NOMO-1 treated with DMSO at 0.1 percent for 48 hours (cell line): ENCODE data around the gene MTAP.
"Not testable (repeated sequence)": the region's sequence is repeated elsewhere in the genome, so short reads cannot be mapped to it uniquely, and the experiment has no call there.

ENCODE experiments used
- DNase-seq: peaks from one replicate; lab custom pipeline; 2025; ENCODE audit not compliant: unreplicated experiment; lab: John Stamatoyannopoulos, UW

MTAP gene

DNA sequence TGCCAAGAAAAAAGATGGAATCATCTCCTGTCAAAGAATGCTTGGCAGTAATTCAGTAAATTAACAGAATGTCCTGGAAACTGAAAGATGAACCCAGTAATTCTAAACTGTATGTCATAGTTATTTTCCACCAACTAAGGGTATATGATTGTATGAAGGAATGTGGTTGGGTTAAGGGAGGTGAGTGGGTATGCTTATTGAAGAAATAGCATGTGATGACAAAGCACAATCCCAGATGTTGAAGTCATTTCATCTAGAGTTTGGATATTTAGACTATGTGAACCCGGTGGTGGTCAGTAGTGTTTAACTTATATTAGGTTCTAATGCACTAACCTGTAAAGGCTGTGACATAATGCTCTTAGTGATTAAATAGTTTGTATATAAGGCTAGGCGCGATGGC is 104.4 kb downstream of the MTAP start:
- no peak for DNase-seq

DNA sequence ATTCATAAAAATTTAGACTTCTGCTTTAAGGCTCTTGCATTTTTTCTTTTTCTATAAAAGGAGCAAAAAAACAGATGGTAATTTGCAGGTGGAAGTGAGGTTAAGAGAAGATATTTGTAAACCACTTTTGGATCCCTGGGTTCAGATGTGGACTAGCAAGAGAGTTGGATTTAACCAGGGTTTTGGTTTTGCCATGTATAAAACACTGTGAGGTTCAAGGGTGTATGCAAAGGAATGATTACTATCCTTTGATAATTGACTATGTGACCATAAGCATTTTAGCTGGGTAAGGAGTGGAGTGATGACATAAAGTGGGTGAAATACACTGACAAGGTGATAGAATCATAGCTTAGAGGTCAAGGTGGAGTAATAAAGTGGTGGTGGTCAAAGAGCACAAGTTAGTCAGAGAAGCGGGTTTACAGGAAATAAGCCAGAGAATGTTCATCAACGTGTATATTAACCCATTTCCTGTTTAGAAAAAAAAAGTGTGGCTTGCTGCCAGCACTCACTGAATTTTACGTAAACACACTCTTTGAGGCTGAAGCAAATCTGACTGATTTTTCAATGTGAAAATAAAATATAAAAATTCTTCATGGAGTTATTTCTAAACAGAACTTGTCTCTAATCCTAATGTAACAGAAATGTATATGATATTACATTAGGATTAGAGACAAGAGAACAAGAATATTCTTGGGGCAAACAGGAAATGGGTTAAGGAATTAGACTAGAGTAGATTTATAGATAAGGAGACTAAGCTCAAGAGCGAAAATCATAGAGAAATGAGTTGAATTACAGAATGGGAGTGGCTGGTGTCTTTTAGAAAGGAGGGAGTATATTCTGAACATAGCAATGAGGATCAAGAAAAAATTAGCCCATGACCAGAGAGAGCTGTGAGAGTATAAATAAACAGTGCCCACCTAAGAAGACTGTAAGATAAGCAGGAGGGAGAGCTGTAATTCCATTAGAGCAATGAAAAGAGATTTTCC is 117.2 kb downstream of the MTAP start:
- no peak for DNase-seq

DNA sequence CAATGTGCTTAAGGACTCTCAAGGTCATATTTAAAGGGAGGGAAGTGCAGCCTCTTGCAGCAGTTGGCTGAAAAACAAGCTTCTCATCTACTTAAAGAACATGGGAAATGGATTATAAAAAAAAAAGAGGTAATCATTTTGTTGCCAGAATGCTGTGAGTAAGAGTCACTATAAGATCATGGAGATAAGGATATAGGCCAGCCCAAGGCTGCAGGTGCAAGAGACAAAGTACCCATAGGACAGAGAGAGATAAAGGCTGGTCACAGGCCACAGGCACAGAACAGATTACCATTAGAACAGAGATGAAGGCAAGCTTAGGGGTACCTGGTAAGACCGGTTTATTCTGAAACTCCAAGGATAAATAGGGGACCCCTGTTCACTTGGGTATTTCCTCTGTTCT is 121.3 kb downstream of the MTAP start:
- no peak for DNase-seq

DNA sequence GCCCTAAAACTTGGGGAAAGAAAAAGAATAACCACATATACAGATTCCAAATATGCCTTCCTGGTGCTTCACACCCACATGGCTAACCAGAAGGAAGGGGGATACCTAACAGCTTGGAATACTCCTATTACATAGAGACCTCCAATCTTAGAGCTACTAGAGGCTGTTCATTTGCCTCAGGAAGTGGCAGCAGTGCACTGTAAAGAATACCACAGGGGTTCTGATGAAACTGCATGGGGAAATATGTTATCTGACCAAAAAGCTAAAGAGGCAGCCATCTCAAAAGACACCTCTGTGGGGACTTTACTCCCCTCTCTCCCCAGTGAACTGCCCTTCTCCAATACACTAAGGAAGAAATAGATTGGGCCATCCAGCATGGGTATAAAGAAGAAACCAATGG is 125.3 kb downstream of the MTAP start:
- DNase-seq: no peak

DNA sequence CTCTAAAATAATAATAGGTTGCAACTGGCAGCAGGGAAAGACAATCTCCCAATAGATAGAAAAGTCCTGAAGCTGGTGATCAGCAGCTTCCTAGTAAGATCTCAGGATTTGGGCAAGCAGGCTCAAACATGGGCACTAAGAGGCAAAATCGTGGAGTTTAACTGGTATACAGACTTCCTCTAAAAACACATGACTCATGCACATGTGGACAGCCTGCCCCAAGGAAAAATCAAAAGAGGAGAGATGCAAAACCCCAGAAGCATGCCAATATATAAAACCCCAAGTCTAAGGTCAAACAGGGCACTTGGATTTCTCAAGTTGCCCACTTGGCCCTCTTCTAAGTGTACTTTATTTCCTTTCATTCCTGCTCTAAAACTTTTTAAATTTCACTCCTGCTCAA is 129.0 kb downstream of the MTAP start:
- no peak for DNase-seq

DNA sequence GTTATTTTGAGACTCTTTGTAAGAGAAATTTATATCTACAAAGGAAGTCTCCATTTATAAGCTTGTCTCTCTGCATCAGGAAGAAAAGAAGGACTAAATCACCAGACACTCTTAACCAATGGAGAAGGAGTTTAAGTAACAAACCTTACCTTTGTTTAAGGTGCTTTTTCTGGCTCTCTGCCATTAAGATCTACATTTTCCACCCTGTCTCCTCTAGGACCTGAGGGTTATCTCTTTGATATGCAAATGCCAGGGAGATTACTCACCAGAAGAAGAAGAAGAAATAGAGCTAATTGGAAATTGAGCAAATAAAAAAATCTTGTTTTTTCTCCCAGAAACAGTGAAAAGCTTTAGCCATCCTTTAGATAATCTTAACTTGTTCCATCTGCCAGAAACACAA is 130.8 kb downstream of the MTAP start:
- no peak for DNase-seq

DNA sequence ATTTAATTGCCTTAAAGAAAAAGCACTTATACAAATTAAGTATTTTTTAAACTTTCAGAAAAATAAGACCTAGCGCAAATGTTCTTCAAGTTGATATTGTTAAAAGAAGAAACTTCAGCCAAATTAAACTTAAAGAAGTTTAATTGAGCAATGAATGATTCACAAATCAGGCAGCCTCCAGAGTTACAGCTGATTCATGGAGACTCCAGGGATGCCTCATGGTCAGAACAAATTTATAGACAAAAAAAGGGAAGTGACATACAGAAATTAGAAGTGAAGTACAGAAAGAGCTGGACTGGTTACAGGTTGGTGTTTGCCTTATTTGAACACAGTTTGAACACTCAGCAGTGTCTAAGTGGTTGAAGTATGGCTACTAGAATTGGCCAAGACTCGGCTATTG is 131.4 kb downstream of the MTAP start:
- no peak for DNase-seq

DNA sequence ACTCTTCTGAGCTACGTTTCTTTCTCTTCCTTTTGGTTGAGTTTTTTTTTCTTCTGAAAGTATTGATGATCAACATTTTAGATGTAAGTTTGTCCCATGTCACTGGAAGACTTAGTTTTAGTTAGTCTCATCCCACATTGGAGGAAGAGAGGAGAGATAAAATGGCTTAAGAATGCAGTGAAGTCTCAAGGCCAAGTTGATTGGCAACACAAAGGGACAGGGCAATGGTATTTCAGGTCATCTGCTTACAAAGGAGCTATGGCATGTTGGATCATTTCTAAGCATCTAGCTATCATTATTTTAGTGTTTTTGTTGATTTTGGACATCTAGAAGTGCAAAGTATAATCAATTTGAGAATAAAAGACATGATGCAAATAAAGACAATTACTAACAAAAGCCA is 133.2 kb downstream of the MTAP start:
- no peak for DNase-seq

DNA sequence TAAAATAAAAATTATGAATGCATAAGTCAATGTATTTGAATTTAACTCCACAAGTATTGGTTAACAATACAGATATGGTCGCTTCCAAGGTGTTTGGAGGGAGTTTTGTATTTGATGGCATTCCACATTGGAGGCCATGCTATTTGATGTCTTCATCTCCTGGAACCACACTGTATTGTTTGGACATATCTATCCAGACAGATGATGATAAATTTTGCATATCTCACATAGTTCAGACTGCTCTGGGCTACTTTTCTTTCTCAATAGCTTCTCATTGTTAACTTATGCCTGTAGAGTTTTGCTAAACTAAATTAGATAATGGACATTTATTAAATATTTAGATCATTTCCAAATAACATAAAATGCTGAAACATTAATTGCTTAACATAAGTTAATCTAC is 133.7 kb downstream of the MTAP start:
- no peak for DNase-seq

DNA sequence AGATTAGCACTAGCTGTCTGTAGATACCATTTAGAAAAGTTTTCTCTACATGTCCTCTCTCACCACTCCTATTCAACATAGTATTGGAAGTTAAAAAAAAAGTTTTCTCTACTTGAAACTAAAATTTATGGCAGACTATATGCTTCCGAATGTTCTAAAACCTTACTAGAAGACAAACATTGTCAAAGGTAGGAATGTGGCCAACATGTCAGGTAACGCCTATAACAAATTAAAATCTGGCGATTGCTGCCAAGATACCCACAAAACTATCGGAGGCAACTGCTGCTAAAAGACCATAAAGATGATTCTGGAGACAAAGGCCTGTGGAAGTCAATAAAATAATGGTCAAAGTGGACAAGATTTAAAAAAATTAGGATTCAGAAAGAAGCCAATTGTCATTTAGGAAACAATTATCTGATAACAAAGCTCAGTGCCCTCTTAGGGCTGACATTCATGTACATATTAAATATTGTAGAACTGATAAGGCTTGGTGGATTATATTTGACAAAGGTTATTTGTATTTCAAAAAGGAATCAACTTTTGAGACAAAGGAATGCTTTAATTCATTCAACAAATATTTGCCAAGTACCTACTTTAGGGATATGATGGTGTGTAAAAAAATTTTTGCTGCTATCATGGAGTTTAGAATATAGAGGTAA is 139.0 kb downstream of the MTAP start:
- DNase-seq: no peak

DNA sequence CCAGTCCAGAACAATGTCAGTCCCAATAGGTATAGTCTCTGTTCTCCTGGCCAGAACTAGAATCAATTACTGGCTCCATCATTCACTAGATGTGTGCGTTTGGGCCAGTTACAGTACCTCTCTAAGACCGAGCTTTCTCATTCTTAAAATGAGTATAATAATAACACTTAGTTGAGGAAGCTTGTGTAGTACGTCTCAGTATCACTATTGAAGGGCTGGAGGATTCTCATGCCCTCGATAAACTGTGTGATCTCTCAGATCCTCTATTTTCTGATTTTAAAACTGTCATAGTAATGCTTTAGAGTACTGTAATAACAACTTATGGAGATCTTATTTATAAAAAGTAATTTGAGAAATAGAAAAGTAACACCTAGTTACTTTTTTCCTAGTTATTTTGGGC is 141.0 kb downstream of the MTAP start:
- no peak for DNase-seq

DNA sequence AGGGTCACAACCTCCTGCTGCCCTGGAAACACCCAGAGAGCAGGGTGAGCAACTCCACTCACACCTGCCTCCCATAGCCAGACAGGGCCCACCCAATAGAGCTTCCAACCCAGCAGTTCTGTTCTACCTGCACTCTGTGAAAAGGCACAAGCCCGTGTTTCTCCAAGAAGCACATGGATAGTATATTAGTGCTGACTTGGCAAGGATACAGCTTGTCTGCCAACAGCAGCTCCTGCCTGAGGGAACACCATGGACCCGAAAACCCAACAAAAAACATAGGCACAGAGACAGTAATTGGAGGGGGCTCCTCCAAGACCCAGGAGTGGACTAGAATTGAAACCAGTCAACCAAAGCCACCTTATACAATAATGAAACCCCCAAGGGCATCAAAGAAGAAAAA is 143.2 kb downstream of the MTAP start:
- DNase-seq: no peak

DNA sequence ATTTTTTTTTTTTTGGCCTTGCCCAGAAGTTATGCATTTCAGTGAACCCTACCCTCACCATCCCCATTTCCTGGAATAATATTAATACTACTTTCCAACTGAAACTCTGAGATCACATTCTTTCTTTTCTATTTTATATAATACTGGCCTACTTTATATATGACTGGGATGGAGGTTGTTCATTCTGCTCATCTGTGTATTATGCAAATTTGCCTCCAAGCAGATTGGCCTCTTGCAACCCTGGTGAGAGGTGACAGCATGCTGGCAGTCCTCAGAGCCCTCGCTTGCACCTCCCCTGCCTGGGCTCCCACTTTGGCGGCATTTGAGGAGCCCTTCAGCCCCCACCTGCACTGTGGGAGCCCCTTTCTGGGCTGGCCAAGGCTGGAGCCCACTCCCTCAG is 156.4 kb downstream of the MTAP start:
- DNase-seq: no peak

DNA sequence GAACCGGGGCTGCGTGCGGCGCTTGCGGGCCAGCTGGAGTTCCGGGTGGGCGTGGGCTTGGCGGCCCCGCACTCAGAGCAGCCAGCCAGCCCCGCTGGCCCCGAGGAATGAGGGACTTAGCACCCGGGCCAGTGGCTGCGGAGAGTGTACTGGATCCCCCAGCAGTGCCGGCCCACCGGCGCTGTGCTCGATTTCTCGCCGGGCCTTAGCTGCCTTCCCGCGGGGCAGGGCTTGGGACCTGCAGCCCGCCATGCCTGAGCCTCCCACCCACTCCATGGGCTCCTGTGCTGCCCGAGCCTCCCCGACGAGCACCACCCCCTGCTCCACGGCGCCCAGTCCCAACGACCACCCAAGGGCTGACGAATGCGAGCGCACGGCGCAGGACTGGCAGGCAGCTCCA is 156.8 kb downstream of the MTAP start:
- DNase-seq: not testable (repeated sequence)

DNA sequence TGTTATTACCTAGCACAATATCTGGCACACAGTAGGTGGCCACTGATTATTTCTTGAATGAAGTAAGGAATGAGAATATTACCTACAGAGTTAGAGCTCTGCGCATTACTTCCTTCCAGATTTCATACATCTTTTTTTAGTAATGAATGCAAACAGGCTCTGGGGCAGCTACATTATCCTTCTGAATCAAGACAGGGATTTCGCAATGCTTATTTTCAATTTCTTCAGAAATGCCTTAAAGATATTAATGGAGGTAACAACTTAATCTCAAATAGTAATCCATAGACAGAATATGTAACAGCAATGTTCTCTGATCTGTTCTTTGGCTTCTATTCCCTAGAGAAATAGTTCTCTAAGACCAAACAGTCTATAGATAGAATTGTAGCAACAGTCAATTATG is 159.1 kb downstream of the MTAP start:
- no peak for DNase-seq

DNA sequence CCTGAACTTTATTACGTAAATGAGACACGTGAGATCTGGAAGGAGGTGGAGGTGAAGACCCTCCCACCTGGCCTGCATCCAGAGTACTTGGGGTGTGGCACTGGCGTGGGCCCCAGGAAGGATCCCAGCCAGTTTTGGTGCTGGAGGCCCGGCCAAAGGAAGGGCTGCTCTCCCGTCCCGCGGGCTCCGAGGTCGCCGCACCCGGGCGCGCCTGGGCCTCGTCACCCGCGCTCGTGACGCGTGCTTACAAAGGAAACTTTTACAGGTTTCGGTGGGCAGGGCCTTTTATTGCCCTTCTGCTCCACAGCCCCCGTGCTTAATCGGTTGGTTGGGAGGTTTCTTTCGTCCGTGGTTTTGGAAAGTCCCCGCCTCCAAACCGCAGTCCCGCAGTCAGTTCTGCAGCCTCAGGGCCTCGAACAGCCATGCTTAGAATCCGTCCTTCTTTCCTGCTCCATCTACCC is 162.5 kb downstream of the MTAP start:
- DNase-seq: no peak

DNA sequence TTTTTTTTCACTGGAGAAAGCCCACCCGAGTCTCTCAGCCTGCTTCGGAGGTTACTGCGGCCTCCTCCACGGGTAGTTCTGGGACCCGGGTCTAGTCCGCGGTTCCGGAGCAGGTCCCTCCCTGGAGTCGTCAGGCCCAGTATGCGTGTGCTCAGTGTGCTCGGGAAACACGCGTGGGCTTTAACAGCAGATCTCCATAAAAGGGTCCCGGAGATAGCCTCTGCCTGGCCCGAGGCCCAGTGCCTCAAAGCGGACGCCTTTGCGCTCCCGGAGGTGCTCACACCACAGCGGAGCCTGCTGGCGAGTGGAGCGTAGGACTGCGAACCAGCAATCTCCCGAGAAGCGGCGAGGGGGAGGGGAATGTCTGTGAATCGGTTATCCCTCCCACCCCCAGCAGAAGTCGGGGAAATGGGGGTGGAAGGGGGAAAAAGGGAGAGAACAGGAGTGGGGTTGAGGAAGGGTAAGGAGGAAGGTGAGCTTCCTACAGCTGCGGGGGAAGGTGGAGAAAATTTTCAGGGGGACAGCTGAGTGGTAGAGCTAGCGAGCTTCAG is 163.0 kb downstream of the MTAP start:
- DNase-seq: no peak

DNA sequence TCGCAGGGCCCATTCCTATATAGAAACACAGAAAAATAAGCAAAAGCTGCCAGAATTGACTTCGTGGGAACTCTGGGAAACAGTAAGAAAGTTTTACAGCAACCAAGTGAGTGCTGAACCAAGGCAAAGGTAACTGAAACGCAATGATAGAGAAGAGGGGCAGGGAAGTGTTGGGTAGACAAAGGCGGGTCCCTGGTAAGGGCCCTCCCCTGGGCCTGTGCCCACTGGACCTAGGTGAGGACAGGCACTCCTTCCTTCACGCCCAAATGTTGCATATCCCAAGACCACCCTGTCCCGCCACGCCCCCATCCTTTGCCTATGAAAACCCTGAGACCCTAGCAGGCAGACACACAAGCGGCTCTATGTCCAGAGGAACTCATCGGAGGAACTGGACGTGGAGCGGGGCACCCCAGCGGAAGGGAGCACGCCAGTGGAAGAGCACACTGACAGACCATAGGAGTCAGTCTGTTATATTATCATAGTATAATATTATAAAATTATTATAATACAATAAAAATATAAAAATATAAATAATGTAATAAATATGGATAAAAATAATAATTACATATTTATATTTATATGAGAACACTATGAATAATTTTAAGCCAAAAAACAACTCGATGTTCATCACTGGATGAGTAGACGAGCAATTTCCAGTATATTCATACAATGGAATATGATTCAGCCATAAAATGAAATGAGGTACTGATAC is 163.9 kb downstream of the MTAP start:
- DNase-seq: no peak

DNA sequence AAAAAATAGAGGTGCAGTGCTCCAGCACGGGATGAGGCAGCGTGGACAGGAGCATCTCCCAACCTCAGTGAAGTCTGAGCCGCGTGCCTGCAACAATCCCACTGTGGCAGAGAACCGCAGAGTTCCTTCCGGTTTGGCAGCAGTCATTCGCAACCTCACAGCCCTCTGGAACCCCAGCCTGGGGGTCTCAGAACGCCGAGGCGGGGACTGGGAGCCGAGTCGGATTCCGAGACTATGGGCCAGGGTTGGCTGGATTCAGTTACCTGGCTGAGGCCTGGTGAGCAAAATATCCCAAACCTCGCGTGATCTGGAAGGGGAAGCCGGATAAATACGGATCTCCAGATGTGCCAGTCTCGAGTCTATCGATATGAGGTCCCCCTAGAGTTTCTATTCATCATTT is 164.7 kb downstream of the MTAP start:
- no peak for DNase-seq

DNA sequence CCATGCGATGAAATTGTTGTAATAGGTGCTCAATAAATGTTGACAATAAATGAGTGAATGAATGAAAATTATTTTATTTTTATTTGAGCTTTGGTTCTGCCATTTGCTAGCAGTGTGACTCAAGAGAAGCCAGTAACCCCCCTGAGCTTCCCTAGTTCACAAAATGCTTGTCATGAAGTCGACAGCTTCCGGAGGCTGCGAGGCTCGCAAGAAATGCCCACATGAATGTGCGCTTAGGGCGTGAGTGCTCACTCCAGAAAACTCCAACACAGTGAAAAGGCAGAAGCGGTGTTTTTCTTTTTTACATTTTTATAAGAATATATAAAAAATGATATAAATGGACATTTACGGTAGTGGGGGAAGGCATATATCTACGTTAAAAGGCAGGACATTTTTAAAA is 165.3 kb downstream of the MTAP start:
- DNase-seq: no peak

DNA sequence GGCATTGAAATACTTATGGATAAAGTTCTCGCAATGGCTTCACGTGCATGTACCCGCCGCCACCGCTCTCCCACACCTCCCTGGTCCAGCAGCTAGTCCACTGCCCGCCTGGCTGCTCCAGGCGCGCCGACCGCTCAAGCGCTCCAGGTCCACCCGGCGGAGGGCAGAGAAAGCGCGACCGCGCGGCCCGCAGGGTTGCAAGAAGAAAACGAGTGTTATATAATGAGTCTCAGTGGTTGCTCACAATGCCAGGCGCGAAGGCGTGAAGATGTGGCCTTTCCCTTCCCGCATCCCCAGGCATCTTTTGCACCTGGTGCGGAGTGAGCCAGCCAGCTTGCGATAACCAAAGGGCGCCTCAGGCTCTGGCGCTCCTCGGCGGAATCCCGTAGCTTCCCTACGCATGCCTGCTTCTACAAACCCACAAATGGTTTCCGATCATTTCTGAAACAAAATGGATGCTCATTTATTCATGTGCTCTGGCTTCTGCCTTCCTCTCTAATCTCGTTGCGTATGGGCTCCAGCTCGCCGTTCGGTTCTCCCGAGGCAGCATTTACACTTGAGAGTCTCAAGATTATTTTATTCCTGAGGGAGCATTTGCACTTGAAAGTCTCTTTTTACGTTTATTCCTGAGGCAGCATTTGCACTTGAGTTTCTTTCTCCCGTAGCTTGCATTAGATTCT is 166.0 kb downstream of the MTAP start:
- DNase-seq: no peak
